ENCODE measurements around the gene AIG1.

The AIG1 gene

GRCh38 chr6:143199291-143199690 lies 138.6 kb downstream of the AIG1 start:
- H3K9me3 ChIP-seq = no peaks in the 10 kb centered on the region
- no peaks in the 10 kb centered on the region for H3K4me1 ChIP-seq
- no peak for TF ChIP-seq CTCF (IDR thresholded peaks at IDR 0.05; ENCODE audit: low read depth, low read length)
- no peaks in the 10 kb centered on the region for H3K36me3 ChIP-seq
- no peaks in the 10 kb centered on the region for H3K27me3 ChIP-seq
- no peak overlapping the region for H3K4me3 ChIP-seq (ENCODE audit: low read depth, low read length)
- no peak for DNase-seq

GRCh38 chr6:143200167-143200770 lies 139.6 kb downstream of the AIG1 start:
- no peaks in the 10 kb centered on the region for H3K36me3 ChIP-seq
- H3K27me3 ChIP-seq = no peaks in the 10 kb centered on the region
- no peak for DNase-seq
- no peak overlapping the region for H3K4me3 ChIP-seq (ENCODE audit: low read depth, low read length)
- H3K9me3 ChIP-seq = no peaks in the 10 kb centered on the region
- H3K4me1 ChIP-seq = no peaks in the 10 kb centered on the region
- no peak for TF ChIP-seq CTCF (IDR thresholded peaks at IDR 0.05; ENCODE audit: low read depth, low read length)

GRCh38 chr6:143204045-143204444 lies 143.4 kb downstream of the AIG1 start:
- no peaks in the 10 kb centered on the region for H3K9me3 ChIP-seq
- H3K27me3 ChIP-seq = no peaks in the 10 kb centered on the region
- no peak overlapping the region for H3K4me3 ChIP-seq (ENCODE audit: low read depth, low read length)
- TF ChIP-seq CTCF (IDR thresholded peaks at IDR 0.05; ENCODE audit: low read depth, low read length) = no peak
- H3K36me3 ChIP-seq = no peaks in the 10 kb centered on the region
- no peaks in the 10 kb centered on the region for H3K4me1 ChIP-seq
- no peak for DNase-seq

GRCh38 chr6:143205131-143205535 lies 144.4 kb downstream of the AIG1 start:
- H3K27me3 ChIP-seq = no peaks in the 10 kb centered on the region
- no peak for DNase-seq
- no peaks in the 10 kb centered on the region for H3K4me1 ChIP-seq
- H3K4me3 ChIP-seq (ENCODE audit: low read depth, low read length) = no peak overlapping the region
- H3K9me3 ChIP-seq = no peaks in the 10 kb centered on the region
- TF ChIP-seq CTCF (IDR thresholded peaks at IDR 0.05; ENCODE audit: low read depth, low read length) = no peak
- no peaks in the 10 kb centered on the region for H3K36me3 ChIP-seq

DNA sequence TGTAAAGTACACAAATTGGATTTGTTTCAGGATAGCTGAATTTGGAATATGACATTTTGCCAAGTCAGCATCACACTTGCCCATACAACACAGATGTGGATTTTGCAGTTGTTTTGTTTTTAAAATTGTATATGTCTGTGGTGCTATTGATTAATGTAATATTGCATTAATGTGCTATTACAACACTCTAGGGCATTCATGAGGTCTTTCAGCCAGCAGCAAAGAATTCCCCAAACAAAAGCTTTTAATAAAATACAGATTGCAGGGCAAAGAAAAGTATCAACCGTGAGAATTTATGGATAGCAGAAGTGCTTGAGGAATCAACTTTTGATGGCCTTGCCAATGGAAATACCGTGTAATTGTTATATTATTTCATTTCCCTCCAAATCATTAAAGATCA lies 144.9 kb downstream of the AIG1 start:
- H3K36me3 ChIP-seq = no peaks in the 10 kb centered on the region
- no peak for TF ChIP-seq CTCF (IDR thresholded peaks at IDR 0.05; ENCODE audit: low read depth, low read length)
- no peak for DNase-seq
- H3K27me3 ChIP-seq = no peaks in the 10 kb centered on the region
- H3K4me3 ChIP-seq (ENCODE audit: low read depth, low read length) = no peak overlapping the region
- H3K9me3 ChIP-seq = no peaks in the 10 kb centered on the region
- no peaks in the 10 kb centered on the region for H3K4me1 ChIP-seq

DNA sequence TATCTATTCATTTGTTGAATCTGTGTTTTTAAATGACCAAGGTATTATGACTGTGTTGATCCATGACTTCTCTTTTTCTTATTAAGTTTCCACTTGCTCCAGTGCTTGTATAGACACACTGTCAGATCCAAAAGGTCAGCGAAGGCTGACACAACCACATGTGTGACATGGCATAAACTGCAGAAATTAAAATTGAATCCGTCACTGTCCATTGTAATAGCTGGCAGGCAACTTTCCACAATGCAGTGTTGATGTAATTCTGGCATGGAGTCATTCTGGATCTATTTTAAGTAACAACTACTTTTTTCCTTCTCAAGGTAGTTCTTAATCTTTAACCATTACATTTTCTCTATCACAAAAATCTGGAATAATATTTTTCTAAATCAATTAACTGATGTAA lies 145.3 kb downstream of the AIG1 start:
- Histone ChIP-seq H3K27me3 (no peaks in the 10 kb centered on the region), H3K4me1 (no peaks in the 10 kb centered on the region), H3K9me3 (no peaks in the 10 kb centered on the region), H3K4me3 (ENCODE audit: low read depth, low read length) (no peak overlapping the region), H3K36me3 (no peaks in the 10 kb centered on the region)
- DNase-seq = no peak
- no peak for TF ChIP-seq CTCF (IDR thresholded peaks at IDR 0.05; ENCODE audit: low read depth, low read length)

All from BE2C (cell line).